Gastrocnemius medialis (tissue), 4 donors: ENCODE results near the gene RERE. TPM values are rescaled to one million over a fixed set of nuclear protein-coding genes. Genes with fewer than 3 reads are reported as not detected.
A peak's percentile ranks its signal among the peaks of the same experiment; 100 is the strongest.

Source experiments
- ATAC-seq, 2 donors: fragments of 150-250 bp; one replicate each; pipeline ENCODE4 v1.9.1; 2016
- DNase-seq, 2 donors: peaks; one replicate each; pipeline ENCODE4 v3.0.0-alpha.2; 2019
- H3K27ac ChIP-seq, 4 donors: fragments of 200-600 bp; sonication (generic); 1 replicate in 1 of 4; 2 replicates in 3 of 4; pipeline ENCODE4 v1.5.1; 2016 to 2018; ENCODE audit warnings: mild to moderate bottlenecking in 2 of 4, moderate library complexity in 1 of 4
- H3K27me3 ChIP-seq, 3 donors: fragments of 200-600 bp; sonication (generic) in 2 of 3; 1 replicate in 1 of 3; 2 replicates in 2 of 3; pipeline versions ENCODE4 v1.5.1 to v1.6.0; 2016 to 2019; ENCODE audit warnings: mild to moderate bottlenecking in 1 of 3, moderate library complexity in 1 of 3
- H3K36me3 ChIP-seq, 2 donors: fragments of 200-600 bp; sonication (generic) in 1 of 2; one replicate each; pipeline ENCODE4 v1.5.1; 2017 to 2018
- H3K4me1 ChIP-seq, 2 donors: fragments of 200-600 bp; sonication (generic) in 1 of 2; one replicate each; pipeline ENCODE4 v1.5.1; 2016 to 2017; ENCODE audit warnings: mild to moderate bottlenecking in 2 of 2
- H3K4me3 ChIP-seq, 4 donors: fragments of 200-600 bp; sonication (generic) in 3 of 4; 1 replicate in 1 of 4; 2 replicates in 3 of 4; pipeline ENCODE4 v1.5.1; 2016 to 2019; ENCODE audit warnings: mild to moderate bottlenecking in 2 of 4
- H3K9me3 ChIP-seq, 3 donors: fragments of 200-600 bp; sonication (generic) in 2 of 3; 1 replicate in 1 of 3; 2 replicates in 2 of 3; pipeline ENCODE4 v1.5.1; 2016 to 2019
- POLR2A ChIP-seq, 2 donors: fragments of 450-650 bp; IDR thresholded peaks; one replicate each; pipeline ENCODE4 v1.6.1; 2017; ENCODE audit warnings: antibody characterized with exemption in 2 of 2, mild to moderate bottlenecking in 2 of 2, moderate library complexity in 2 of 2
- in situ Hi-C, 4 donors: fragments of 200-750 bp; cut with MboI; loops; one replicate each; pipeline versions ENCODE4 v1.15.0 to v1.8.0; 2017; ENCODE audit warnings: low sequenced_read_pairs in 4 of 4
- intact Hi-C: fragments of 100-400 bp; cut with DNase I; formaldehyde crosslinking; loops from one replicate; pipeline ENCODE4 v1.15.1; 2023; ENCODE audit warnings: low total_unique reads
- total RNA-seq, 4 donors: library from RNA; depleted of rRNA; stranded (reverse); fragments of >200 nt; gene quantifications; one replicate each; pipeline versions ENCODE4 v1.1.0 to v1.2.3, GENCODE V29; 2016
- TF ChIP-seq, protein P1 (sequence below), 5 experiments: fragments of 450-650 bp in 3 of 5; fragments of 200-600 bp in 2 of 5; sonication (generic) in 2 of 5; IDR thresholded peaks in 4 of 5; conservative IDR thresholded peaks in 1 of 5; 1 replicate in 4 of 5; 2 replicates in 1 of 5; pipeline ENCODE4 v1.5.1; 2016 to 2019; ENCODE audit warnings: antibody characterized with exemption in 5 of 5, mild to moderate bottlenecking in 3 of 5, moderate library complexity in 3 of 5

Gene RERE
- total RNA-seq, 4 donors from 2014 or later: 60.8 to 106 (median 102) TPM

DNA sequence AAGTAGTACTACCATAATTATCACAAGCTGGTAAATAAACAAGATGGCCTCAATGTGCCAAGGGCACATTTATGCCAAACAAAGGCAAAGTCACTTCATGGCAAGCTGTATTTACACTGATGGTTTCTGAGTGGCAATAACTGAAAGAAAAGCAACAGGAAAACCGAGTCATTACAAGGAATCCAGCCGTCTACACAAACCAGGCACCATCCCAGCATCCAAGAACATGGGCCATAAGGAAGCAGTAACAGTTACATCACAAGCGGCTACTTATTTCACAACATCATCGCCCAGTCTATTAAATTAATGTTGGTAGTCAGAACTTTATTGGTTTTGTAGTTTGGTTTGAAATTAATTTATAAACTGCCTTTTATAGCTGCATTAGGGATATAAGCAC, 214.2 kb downstream of the RERE start:
- ATAC-seq: no peak
- in situ Hi-C loops: no loop called here

DNA sequence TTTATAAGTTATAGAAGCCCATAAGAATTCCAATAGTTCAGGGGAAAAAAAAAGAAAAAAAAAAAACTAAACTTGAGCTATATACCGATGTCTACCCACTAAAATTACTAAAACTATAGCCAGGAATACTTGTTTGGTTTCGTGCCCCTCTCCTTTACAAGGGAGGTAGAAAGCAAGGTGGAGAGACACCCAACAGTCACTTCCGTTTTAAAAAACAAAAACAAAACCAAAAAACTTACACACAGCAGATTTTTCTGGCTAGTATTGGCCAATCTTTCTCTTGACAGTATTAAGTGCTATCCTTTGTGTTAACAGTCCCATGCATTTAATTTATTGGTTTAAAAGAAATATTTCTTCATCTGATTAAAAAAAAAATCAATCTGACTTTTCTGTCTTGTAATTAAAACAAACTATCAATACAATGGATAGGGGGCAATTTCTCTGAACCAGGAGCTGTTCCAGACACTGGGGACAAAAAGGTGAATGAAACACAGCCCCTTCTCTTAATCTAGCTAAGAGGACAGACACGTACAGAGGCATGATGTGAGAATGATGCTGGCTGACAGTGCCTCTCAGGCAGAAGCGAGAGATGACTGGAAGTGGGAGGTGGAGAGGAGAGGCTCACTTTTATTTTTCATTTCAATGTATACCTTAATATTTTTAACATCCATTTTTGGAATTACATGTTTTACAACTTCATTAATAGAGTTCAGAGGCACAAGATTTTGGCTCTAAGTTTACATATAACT, 214.8 kb downstream of the RERE start:
- no peak for TF ChIP-seq POLR2A (IDR thresholded peaks at IDR 0.05)
- TF ChIP-seq, protein P1, sequence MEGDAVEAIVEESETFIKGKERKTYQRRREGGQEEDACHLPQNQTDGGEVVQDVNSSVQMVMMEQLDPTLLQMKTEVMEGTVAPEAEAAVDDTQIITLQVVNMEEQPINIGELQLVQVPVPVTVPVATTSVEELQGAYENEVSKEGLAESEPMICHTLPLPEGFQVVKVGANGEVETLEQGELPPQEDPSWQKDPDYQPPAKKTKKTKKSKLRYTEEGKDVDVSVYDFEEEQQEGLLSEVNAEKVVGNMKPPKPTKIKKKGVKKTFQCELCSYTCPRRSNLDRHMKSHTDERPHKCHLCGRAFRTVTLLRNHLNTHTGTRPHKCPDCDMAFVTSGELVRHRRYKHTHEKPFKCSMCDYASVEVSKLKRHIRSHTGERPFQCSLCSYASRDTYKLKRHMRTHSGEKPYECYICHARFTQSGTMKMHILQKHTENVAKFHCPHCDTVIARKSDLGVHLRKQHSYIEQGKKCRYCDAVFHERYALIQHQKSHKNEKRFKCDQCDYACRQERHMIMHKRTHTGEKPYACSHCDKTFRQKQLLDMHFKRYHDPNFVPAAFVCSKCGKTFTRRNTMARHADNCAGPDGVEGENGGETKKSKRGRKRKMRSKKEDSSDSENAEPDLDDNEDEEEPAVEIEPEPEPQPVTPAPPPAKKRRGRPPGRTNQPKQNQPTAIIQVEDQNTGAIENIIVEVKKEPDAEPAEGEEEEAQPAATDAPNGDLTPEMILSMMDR (IDR thresholded peaks at IDR 0.05 in 4 of 5, conservative IDR thresholded peaks at IDR 0.05 in 1 of 5): no peak
- Histone ChIP-seq H3K27me3 (no peaks in the 10 kb centered on the region), H3K4me1 (peaks cover 15 to 22% of the 10 kb centered on the region in 2 donors), H3K4me3 (no peak overlapping the region), H3K36me3 (no peaks in the 10 kb centered on the region), H3K27ac (no peak overlapping the region), H3K9me3 (no peaks in the 10 kb centered on the region)
- in situ Hi-C loops: no loop called here
- intact Hi-C loops: no loop called here
- ATAC-seq (no peak), DNase-seq (no peak)

More for the DNA sequence above, 214.2 kb downstream of the RERE start:
- Histone ChIP-seq H3K27ac (no peak overlapping the region), H3K9me3 (no peaks in the 10 kb centered on the region), H3K36me3 (no peaks in the 10 kb centered on the region), H3K4me3 (no peak overlapping the region), H3K27me3 (no peaks in the 10 kb centered on the region), H3K4me1 (peaks cover 9 to 16% of the 10 kb centered on the region in 2 donors)
- intact Hi-C loops: no loop called here
- TF ChIP-seq, protein P1 (IDR thresholded peaks at IDR 0.05 in 4 of 5, conservative IDR thresholded peaks at IDR 0.05 in 1 of 5): no peak
- TF ChIP-seq POLR2A (IDR thresholded peaks at IDR 0.05): no peak
- no peak for DNase-seq

DNA sequence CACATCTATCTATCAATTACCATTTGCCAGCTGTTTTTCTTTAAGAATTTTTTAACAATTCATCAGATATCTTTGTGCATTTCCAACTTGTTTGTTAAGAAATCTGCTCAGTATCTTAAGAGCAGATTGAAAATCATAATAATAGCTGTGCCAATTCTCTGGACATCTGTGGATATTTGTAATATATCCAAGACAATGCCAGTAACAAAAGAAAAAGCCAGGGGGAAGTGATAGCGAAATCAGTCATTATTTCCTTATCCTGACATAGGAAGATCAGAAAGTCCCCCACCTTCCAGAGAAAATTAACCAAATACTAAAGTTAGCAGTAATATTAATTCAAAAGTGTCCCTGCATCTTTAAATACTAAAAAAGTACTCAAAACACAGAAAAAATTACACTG, 217.1 kb downstream of the RERE start:
- Histone ChIP-seq H3K4me1 (peaks cover 27 to 38% of the 10 kb centered on the region in 2 donors), H3K4me3 (no peak overlapping the region), H3K36me3 (no peaks in the 10 kb centered on the region), H3K27ac (peak overlapping the region in 1 of 4 donors; percentile 13), H3K9me3 (no peaks in the 10 kb centered on the region), H3K27me3 (no peaks in the 10 kb centered on the region)
- TF ChIP-seq POLR2A (IDR thresholded peaks at IDR 0.05): no peak
- TF ChIP-seq, protein P1 (IDR thresholded peaks at IDR 0.05 in 4 of 5, conservative IDR thresholded peaks at IDR 0.05 in 1 of 5): no peak
- no peak for DNase-seq
- in situ Hi-C loops (no loop called here), intact Hi-C loops (no loop called here)
- ATAC-seq: no peak

DNA sequence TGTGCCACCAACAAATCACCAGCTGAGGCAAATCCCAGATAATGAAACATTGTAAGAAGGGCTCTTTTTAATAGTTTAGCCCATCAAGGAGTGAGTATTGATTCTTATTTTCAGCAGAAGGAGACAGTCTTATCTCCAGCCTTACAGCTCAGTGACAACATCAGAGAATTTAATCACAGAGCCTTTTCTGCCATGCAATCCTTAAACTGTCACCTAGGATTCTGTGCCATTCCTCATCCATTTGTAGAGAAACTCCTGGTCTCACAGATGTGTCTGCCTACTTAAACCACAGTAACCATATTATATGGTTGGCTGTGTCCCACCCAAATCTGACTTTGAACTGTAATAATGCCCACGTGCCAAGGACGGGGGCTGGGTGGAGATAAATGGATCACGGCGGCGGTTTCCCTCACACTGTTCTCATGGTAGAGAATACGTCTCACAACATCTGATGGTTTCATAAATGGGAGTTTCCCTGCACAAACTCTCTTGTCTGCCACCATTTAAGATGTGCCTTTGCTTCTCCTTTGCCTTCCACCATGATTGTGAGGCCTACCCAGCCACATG, 217.7 kb downstream of the RERE start:
- TF ChIP-seq, protein P1 (IDR thresholded peaks at IDR 0.05 in 4 of 5, conservative IDR thresholded peaks at IDR 0.05 in 1 of 5): no peak
- TF ChIP-seq POLR2A (IDR thresholded peaks at IDR 0.05): no peak
- Histone ChIP-seq H3K27ac (no peak overlapping the region), H3K9me3 (no peaks in the 10 kb centered on the region), H3K4me3 (no peak overlapping the region), H3K4me1 (peaks cover 27 to 38% of the 10 kb centered on the region in 2 donors), H3K36me3 (no peaks in the 10 kb centered on the region), H3K27me3 (no peaks in the 10 kb centered on the region)
- ATAC-seq (no peak), DNase-seq (no peak)
- intact Hi-C loops (no loop called here), in situ Hi-C loops (no loop called here)
